Heart left ventricle (tissue), 16 donors: ENCODE data around the gene PPP2R5B. TPM values are rescaled to one million over a fixed set of nuclear protein-coding genes. Genes with fewer than 3 reads are reported as not detected.

Experiments
- ATAC-seq, 4 donors: fragments of 200-7000 bp; cut with Tn5 transposase; one replicate each; pipeline ENCODE4 v1.9.1; 2020 to 2022; ENCODE audit warnings: moderate library complexity in 4 of 4, mild to moderate bottlenecking in 3 of 4, moderate number of reproducible peaks in 1 of 4
- DNase-seq, 5 donors: peaks; one replicate each; pipeline ENCODE4 v3.0.0-alpha.2; 2020
- H3K27ac ChIP-seq, 12 donors: fragments of 200-600 bp; sonication (generic) in 4 of 12; one replicate each; pipeline versions ENCODE4 v1.5.0 to v1.8.0; 2016 to 2022; ENCODE audit warnings: mild to moderate bottlenecking in 2 of 12
- H3K27me3 ChIP-seq, 9 donors: fragments of 200-600 bp; sonication (generic) in 2 of 9; one replicate each; pipeline versions ENCODE4 v1.5.1 to v1.8.0; 2016 to 2022; ENCODE audit warnings: mild to moderate bottlenecking in 3 of 9
- H3K36me3 ChIP-seq, 9 donors: fragments of 200-600 bp; sonication (generic) in 2 of 9; one replicate each; pipeline versions ENCODE4 v1.5.0 to v1.8.0; 2018 to 2022; ENCODE audit warnings: mild to moderate bottlenecking in 2 of 9
- H3K4me1 ChIP-seq, 12 donors: fragments of 200-600 bp; sonication (generic) in 4 of 12; one replicate each; pipeline versions ENCODE4 v1.5.0 to v1.8.0; 2016 to 2022; ENCODE audit warnings: mild to moderate bottlenecking in 3 of 12
- H3K4me3 ChIP-seq, 12 donors: fragments of 200-600 bp; sonication (generic) in 4 of 12; one replicate each; pipeline versions ENCODE4 v1.5.0 to v1.8.0; 2017 to 2022; ENCODE audit warnings: mild to moderate bottlenecking in 9 of 12, moderate library complexity in 4 of 12
- H3K9me3 ChIP-seq, 12 donors: fragments of 200-600 bp; sonication (generic) in 4 of 12; one replicate each; pipeline versions ENCODE4 v1.5.0 to v1.8.0; 2016 to 2022; ENCODE audit warnings: mild to moderate bottlenecking in 1 of 12
- POLR2A ChIP-seq, 2 donors: fragments of 450-650 bp; IDR thresholded peaks; one replicate each; pipeline ENCODE4 v1.6.1; 2017; ENCODE audit warnings: antibody characterized with exemption in 2 of 2, mild to moderate bottlenecking in 2 of 2, moderate library complexity in 2 of 2
- WGBS, 4 donors: extraction: QIAGEN DNeasy Blood & Tissue Kit in 2 of 4; methylation state at CpG; one replicate each; pipeline versions ENCODE4 v1.1.5 to v1.1.7; 2013 to 2018; 5-methylcytosine and 5-hydroxymethylcytosine counted together
- intact Hi-C, 10 donors: fragments of 100-400 bp; cut with DNase I; formaldehyde crosslinking; loops; one replicate each; pipeline versions ENCODE4 v1.11.1 to v1.14.2; 2022
- polyA plus RNA-seq, 2 donors: library from polyadenylated mRNA; stranded (reverse); fragments of 200-250 nt; gene quantifications; one replicate each; pipeline ENCODE4 v1.2.3, GENCODE V29; 2013
- total RNA-seq, 9 donors: library from RNA; depleted of rRNA in 2 of 9; stranded (reverse); fragments of >200 nt in 2 of 9; fragmentation: NEBNext Ultra II Directional in 3 of 9; extraction: Animal tissue kit (Norgen Biotek cat#: 25700) in 3 of 9; gene quantifications; one replicate each; pipeline versions ENCODE4 v1.1.0 to v1.2.4, GENCODE V29; 2016 to 2023
- TF ChIP-seq, protein P1 (sequence below), 12 donors: fragments of 200-600 bp; sonication (generic) in 4 of 12; IDR thresholded peaks; one replicate each; pipeline versions ENCODE4 v1.5.0 to v1.8.0; 2018 to 2022; ENCODE audit warnings: antibody characterized with exemption in 12 of 12, mild to moderate bottlenecking in 5 of 12
- donor health status: ischemic (EF 13 %, LVEDD 7.1; RV severe dilation, severe dysfunction).
- donor health status: healthy with polysubstance abuse.
- donor health status: DM: no; HTN: yes; CAD: no.
- donor health status: DM: no; HTN: no; CAD: no.
- donor health status: ischemic (EF 25% LVEDD 6.9; RV normal size, moderate dysfunction).
- donor health status: ischemic (EF 25% LVEDD 5.7; RV mildly dilated, moderate dysfunction).
- donor health status: healthy.
- donor health status: DM: yes; HTN: yes; CAD: no.
- donor health status: ischemic (EF 35%, LVEDD 5.7; RV mildly dilated, moderate dysfunction).
- donor health status: nonischemic (EF 11% LVEDD 7.7; RV severe dilation, severe dysfunction).
- donor health status: DM: yes; HTN: yes; CAD: no.
- donor health status: PGD.
- donor health status: ischemic (EF 29% LVEDD 5.4; RV normal size, mild dysfunction).
- donor health status: nonischemic (EF 23%, LVEDD 6.1; RV moderate dilation, normal function).

Gene PPP2R5B
- total and polyA plus RNA-seq, 11 donors, result 17.5 to 34.3 (median 22.6) TPM

DNA sequence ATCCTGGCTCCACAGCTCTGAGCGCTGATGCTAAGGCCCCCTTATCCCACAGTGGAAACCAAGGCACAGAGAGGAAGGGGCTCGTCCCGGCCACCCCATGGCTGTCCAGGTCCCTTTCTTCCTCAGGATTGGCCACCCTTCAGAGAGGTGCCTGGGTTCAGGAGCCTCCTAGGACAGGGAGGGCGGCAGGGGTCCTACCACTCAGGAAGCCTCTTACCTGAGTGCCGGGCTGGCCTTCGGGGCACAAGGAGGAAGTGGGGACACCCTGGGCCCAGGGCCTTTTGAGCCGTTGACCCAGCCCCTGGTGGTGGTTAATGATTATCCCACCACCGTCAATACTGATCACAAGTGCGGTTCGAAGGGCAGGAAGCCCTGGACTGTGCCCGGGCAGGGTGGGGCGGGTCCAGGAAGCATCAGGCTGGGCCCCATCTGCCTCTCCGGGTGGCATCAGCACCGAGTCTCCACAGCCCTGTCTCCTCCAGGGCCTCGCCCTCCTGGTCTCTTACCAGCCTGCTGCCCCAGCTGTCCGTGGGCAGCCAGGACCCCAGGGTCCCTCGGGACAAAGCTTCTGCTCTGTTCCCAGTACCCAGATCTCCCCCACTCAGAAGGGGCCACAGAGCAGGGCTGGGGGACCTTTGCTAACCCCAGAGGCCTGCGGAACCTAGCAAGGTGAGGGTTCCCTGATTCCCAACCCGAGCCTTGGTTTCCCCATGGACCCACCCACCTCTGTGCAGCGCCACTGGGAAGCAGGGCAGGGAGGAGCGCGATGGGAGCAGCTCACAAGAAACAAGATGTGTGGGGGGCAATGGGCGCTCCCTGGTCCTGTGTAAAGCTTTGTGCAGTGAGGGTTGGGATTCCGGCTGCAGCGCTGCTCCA lies 31.1 kb upstream of the PPP2R5B start:
- H3K27ac ChIP-seq, result peak overlapping the region in 10 of 12 donors; percentile 7 to 74 (median 50)
- 75 to 82% (median 77%) methylated on average over 12 to 25 of the region's 25 CpGs for WGBS, 4 donors
- H3K4me3 ChIP-seq, result no peak overlapping the region
- intact Hi-C loops, result loop anchor here (1.0 to 5.0 kb wide), 4 partner anchors 46 to 106 kb away; no protein-coding TSS in a partner anchor
- TF ChIP-seq, protein P1, sequence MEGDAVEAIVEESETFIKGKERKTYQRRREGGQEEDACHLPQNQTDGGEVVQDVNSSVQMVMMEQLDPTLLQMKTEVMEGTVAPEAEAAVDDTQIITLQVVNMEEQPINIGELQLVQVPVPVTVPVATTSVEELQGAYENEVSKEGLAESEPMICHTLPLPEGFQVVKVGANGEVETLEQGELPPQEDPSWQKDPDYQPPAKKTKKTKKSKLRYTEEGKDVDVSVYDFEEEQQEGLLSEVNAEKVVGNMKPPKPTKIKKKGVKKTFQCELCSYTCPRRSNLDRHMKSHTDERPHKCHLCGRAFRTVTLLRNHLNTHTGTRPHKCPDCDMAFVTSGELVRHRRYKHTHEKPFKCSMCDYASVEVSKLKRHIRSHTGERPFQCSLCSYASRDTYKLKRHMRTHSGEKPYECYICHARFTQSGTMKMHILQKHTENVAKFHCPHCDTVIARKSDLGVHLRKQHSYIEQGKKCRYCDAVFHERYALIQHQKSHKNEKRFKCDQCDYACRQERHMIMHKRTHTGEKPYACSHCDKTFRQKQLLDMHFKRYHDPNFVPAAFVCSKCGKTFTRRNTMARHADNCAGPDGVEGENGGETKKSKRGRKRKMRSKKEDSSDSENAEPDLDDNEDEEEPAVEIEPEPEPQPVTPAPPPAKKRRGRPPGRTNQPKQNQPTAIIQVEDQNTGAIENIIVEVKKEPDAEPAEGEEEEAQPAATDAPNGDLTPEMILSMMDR (IDR thresholded peaks at IDR 0.05), result no peak
- TF ChIP-seq POLR2A (IDR thresholded peaks at IDR 0.05), result no peak
- DNase-seq, result peak in 1 of 5 donors; percentile 27
- H3K27me3 ChIP-seq, result no peaks in the 10 kb centered on the region
- peak in 2 of 4 donors; percentile 7 to 9 for ATAC-seq
- H3K9me3 ChIP-seq, result no peaks in the 10 kb centered on the region
- peaks cover 0 to 37% (median 28%) of the 10 kb centered on the region in 9 donors for H3K36me3 ChIP-seq
- peaks cover 0 to 53% (median 13%) of the 10 kb centered on the region in 12 donors for H3K4me1 ChIP-seq

DNA sequence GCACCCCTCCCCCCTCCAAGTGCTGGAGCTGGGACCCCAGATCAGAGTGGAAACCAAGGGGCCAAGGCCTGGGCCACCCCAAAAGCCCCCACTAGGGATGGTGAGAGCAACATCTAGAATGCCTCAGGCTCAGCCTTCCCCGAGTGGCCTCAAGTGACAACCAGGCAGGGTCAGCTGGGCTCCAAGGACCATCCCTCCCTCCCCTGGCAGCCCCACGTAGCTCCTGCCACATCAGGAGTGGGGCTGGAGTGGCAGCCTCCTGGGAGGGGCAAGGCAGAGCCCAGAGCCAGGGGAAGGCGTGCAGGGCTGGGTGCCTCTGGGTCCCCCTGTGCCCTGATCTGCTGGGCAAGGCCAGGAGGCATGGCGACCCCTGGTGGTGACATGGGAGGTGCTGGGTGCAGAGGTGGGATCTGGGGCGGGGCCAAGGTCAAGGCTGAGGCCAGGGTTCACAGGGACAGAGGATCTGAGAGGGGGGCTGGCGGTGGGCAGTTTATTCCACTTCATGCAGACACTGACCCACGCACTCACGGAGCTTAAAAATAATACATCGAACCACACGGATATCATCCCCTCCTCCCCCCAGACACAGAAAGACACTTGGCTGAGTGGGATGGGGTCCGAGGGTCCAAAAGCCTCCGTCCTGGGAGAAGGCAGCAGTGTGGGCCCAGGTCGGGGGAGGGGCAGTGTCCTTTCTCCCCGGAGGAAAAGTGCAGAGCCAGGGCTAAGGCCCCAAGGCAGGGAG lies 30.2 kb upstream of the PPP2R5B start:
- Histone ChIP-seq H3K27me3 (no peaks in the 10 kb centered on the region), H3K36me3 (peaks cover 0 to 45% (median 36%) of the 10 kb centered on the region in 9 donors), H3K4me1 (peaks cover 0 to 47% (median 13%) of the 10 kb centered on the region in 12 donors), H3K4me3 (no peak overlapping the region), H3K9me3 (no peaks in the 10 kb centered on the region), H3K27ac (peak overlapping the region in 6 of 12 donors; percentile 7 to 74 (median 48))
- TF ChIP-seq, protein P1 (IDR thresholded peaks at IDR 0.05), result peak; percentile 86 to 95 (median 90)
- no peak for TF ChIP-seq POLR2A (IDR thresholded peaks at IDR 0.05)
- ATAC-seq (peak; percentile 46 to 84 (median 80)), DNase-seq (peak; percentile 85 to 96 (median 87))
- intact Hi-C loops, result loop anchor here (1.0 to 5.0 kb wide), 4 partner anchors 47 to 107 kb away; no protein-coding TSS in a partner anchor
- 21 to 36% (median 33%) methylated on average over 10 to 14 of the region's 14 CpGs for WGBS, 4 donors

DNA sequence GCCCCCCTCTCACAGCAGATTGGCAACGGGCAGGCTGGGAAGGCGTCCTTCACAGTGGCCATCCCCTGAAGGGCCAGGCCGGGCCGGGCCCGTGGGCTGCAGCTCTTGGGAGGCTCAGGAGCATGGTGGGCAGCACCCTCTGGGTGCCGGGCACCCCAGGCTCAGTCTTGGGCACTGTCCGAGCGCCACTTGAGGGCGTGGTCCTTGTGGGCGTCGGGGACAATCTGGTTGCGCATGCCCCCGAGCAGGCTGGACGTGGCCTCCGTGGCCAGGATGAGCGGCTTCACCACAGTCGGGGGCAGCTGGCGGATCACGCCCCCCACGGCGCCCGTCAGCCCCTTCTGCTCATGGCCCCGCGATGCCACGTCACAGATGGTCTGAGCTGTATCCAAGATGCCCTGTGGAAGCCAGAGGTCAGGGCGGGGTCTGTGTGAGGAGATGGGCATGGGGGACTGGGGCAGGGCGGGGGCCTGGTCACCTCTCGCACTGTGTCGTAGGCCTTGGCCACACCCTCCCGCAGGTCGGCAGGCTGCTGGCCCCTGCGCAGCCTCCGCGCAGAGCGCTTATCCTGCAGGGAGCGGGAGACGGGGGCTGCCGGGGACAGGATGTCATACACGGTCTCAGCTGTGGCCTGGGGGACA lies 29.6 kb upstream of the PPP2R5B start:
- H3K9me3 ChIP-seq, result no peaks in the 10 kb centered on the region
- peaks cover 0 to 45% (median 13%) of the 10 kb centered on the region in 12 donors for H3K4me1 ChIP-seq
- no peak for DNase-seq
- TF ChIP-seq, protein P1 (IDR thresholded peaks at IDR 0.05), result no peak
- TF ChIP-seq POLR2A (IDR thresholded peaks at IDR 0.05), result no peak
- peak in 1 of 4 donors; percentile 2 for ATAC-seq
- H3K27me3 ChIP-seq, result no peaks in the 10 kb centered on the region
- intact Hi-C loops, result loop anchor here (1.0 to 5.0 kb wide), 4 partner anchors 48 to 108 kb away; no protein-coding TSS in a partner anchor
- 84 to 100% (median 88%) methylated on average over 2 to 39 of the region's 39 CpGs for WGBS, 4 donors
- H3K27ac ChIP-seq, result no peak overlapping the region
- H3K36me3 ChIP-seq, result peaks cover 0 to 52% (median 36%) of the 10 kb centered on the region in 9 donors
- H3K4me3 ChIP-seq, result no peak overlapping the region
